H1 (cell line): ENCODE results near the gene DGCR6. TPM values are rescaled to one million over a fixed set of nuclear protein-coding genes. Genes with fewer than 3 reads are reported as not detected.
A peak's percentile ranks its signal among the peaks of the same experiment; 100 is the strongest.

Source experiments
- CTCF ChIA-PET: fragments of 300-600 bp; sonication (Branson Sonifier 250); formaldehyde crosslinking; loops from one replicate; lab custom pipeline; 2021; ENCODE audit not compliant: partially characterized antibody; lab: Charles Lee
- POLR2A ChIA-PET: fragments of 300-600 bp; sonication (Branson Sonifier 250); formaldehyde crosslinking; loops from one replicate; lab custom pipeline; 2021; ENCODE audit warnings: inconsistent platforms; ENCODE audit not compliant: partially characterized antibody; lab: Charles Lee
- DNase-seq, 2 experiments: peaks; one replicate each; pipeline versions ENCODE4 v3.0.0 to v3.0.0-alpha.2; 2010 to 2022; ENCODE audit warnings: low spot score in 2 of 2, low read depth in 1 of 2, mixed read lengths in 1 of 2
- FAIRE-seq: peaks from 2 replicates; lab custom pipeline; 2011; peaks lifted over from hg19 to GRCh38; lab: Jason Lieb, UNC
- H2AFZ ChIP-seq: 2 replicates; pipeline ENCODE4 v1.8.1; 2012; ENCODE audit warnings: low read length, inconsistent platforms
- H2AK5ac ChIP-seq: 2 replicates; pipeline ENCODE4 v1.6.1; 2013; ENCODE audit warnings: low read depth, low read length
- H2BK120ac ChIP-seq: replicated peaks from 2 replicates; pipeline ENCODE3; 2013; ENCODE audit warnings: low read depth, low read length, inconsistent platforms
- H2BK12ac ChIP-seq: 2 replicates; pipeline ENCODE4 v1.6.1; 2013; ENCODE audit warnings: low read depth, low read length
- H2BK15ac ChIP-seq: 2 replicates; pipeline ENCODE4 v1.6.1; 2013; ENCODE audit warnings: low read length
- H2BK20ac ChIP-seq: 2 replicates; pipeline ENCODE4 v1.6.1; 2013; ENCODE audit warnings: low read length
- H2BK5ac ChIP-seq: 2 replicates; pipeline ENCODE4 v1.6.1; 2013; ENCODE audit warnings: low read depth, low read length
- H3K14ac ChIP-seq: 2 replicates; pipeline ENCODE4 v1.6.1; 2013; ENCODE audit warnings: inconsistent platforms; ENCODE audit not compliant: insufficient read length
- H3K18ac ChIP-seq: 2 replicates; pipeline ENCODE4 v1.6.1; 2013; ENCODE audit warnings: low read length; ENCODE audit errors: extremely low read depth
- H3K23ac ChIP-seq: 2 replicates; pipeline ENCODE4 v1.6.1; 2013; ENCODE audit warnings: inconsistent platforms; ENCODE audit not compliant: insufficient read length
- H3K23me2 ChIP-seq: 2 replicates; pipeline ENCODE4 v1.6.1; 2013; ENCODE audit warnings: low read depth, low read length
- H3K27ac ChIP-seq: 2 replicates; pipeline ENCODE4 v1.6.1; 2011; ENCODE audit warnings: low read depth, low read length, inconsistent platforms
- H3K27me3 ChIP-seq, 4 experiments: replicated peaks in 1 of 4; 1 replicate in 1 of 4; 2 replicates in 3 of 4; pipeline versions ENCODE4 v1.6.1 to v1.8.1; 2011 to 2013; ENCODE audit warnings: low read length in 3 of 4, mild to moderate bottlenecking in 3 of 4, inconsistent platforms in 2 of 4, mixed read lengths in 2 of 4, moderate library complexity in 1 of 4; ENCODE audit not compliant: control insufficient read depth in 3 of 4, insufficient read depth in 3 of 4; ENCODE audit errors: extremely low read depth in 1 of 4
- H3K36me3 ChIP-seq, 4 experiments: 2 replicates each; pipeline versions ENCODE4 v1.6.1 to v1.8.1; 2011 to 2013; ENCODE audit warnings: mild to moderate bottlenecking in 4 of 4, low read length in 3 of 4, moderate library complexity in 2 of 4, control low read depth in 1 of 4, inconsistent platforms in 1 of 4; ENCODE audit not compliant: insufficient read depth in 4 of 4, control insufficient read depth in 2 of 4
- H3K4ac ChIP-seq: replicated peaks from 2 replicates; pipeline ENCODE3; 2013; ENCODE audit warnings: low read length, low read depth, mixed read lengths, inconsistent platforms; ENCODE audit not compliant: insufficient read length
- H3K4me1 ChIP-seq, 4 experiments: replicated peaks in 1 of 4; 1 replicate in 1 of 4; 2 replicates in 3 of 4; pipeline versions ENCODE4 v1.6.1 to v1.8.1; 2011 to 2013; ENCODE audit warnings: low read length in 3 of 4, inconsistent platforms in 2 of 4, mixed read lengths in 1 of 4; ENCODE audit not compliant: insufficient read depth in 4 of 4, control insufficient read depth in 3 of 4
- H3K4me2 ChIP-seq, 2 experiments: 2 replicates each; pipeline versions ENCODE4 v1.6.1 to v1.8.1; 2011 to 2013; ENCODE audit warnings: low read depth in 2 of 2, low read length in 2 of 2, control low read depth in 1 of 2, inconsistent platforms in 1 of 2, mild to moderate bottlenecking in 1 of 2; ENCODE audit not compliant: insufficient read depth in 1 of 2
- H3K4me3 ChIP-seq, 4 experiments: fragments of 200-600, 300-600 bp in 1 of 4; sonication (generic), shearing (Covaris generic), sonication (Bioruptor Twin) in 1 of 4; 2 replicates each; pipeline versions ENCODE4 v1.5.1 to v1.8.1; 2011 to 2016; ENCODE audit warnings: low read length in 4 of 4, low read depth in 3 of 4, control low read depth in 2 of 4, inconsistent platforms in 2 of 4, mild to moderate bottlenecking in 2 of 4, mixed read lengths in 1 of 4, moderate library complexity in 1 of 4; ENCODE audit not compliant: insufficient read depth in 2 of 4; ENCODE audit errors: extremely low read depth in 1 of 4
- H3K56ac ChIP-seq: replicated peaks from 2 replicates; pipeline ENCODE3; 2013; ENCODE audit warnings: low read depth, mild to moderate bottlenecking, mixed read lengths, low read length, inconsistent platforms; ENCODE audit not compliant: insufficient read length
- H3K79me1 ChIP-seq: 2 replicates; pipeline ENCODE4 v1.6.1; 2013; ENCODE audit warnings: low read depth, low read length, control low read depth
- H3K79me2 ChIP-seq, 2 experiments: 2 replicates each; pipeline versions ENCODE4 v1.6.1 to v1.8.1; 2012 to 2013; ENCODE audit warnings: low read length in 2 of 2, mild to moderate bottlenecking in 2 of 2, inconsistent platforms in 1 of 2; ENCODE audit not compliant: insufficient read depth in 2 of 2, control insufficient read depth in 1 of 2
- H3K9ac ChIP-seq, 4 experiments: replicated peaks in 1 of 4; 1 replicate in 1 of 4; 2 replicates in 3 of 4; pipeline versions ENCODE4 v1.6.1 to v1.8.1; 2011 to 2013; ENCODE audit warnings: low read depth in 3 of 4, low read length in 3 of 4, control low read depth in 2 of 4, mild to moderate bottlenecking in 2 of 4, moderate library complexity in 2 of 4, inconsistent platforms in 1 of 4; ENCODE audit errors: extremely low read depth in 1 of 4
- H3K9me3 ChIP-seq, 2 experiments: 2 replicates each; pipeline versions ENCODE4 v1.6.1 to v1.8.1; 2012 to 2013; ENCODE audit warnings: mild to moderate bottlenecking in 2 of 2, moderate library complexity in 2 of 2, control low read depth in 1 of 2, inconsistent platforms in 1 of 2, low read depth in 1 of 2, low read length in 1 of 2, mixed read lengths in 1 of 2; ENCODE audit not compliant: insufficient read depth in 2 of 2
- H4K20me1 ChIP-seq, 2 experiments: replicated peaks in 1 of 2; 2 replicates each; pipeline versions ENCODE3 to v1.8.1; 2011 to 2013; ENCODE audit warnings: inconsistent platforms in 2 of 2, low read length in 2 of 2, mild to moderate bottlenecking in 1 of 2; ENCODE audit not compliant: insufficient read depth in 2 of 2, control insufficient read depth in 1 of 2
- H4K5ac ChIP-seq: 2 replicates; pipeline ENCODE4 v1.6.1; 2013; ENCODE audit warnings: low read length, low read depth, mixed read lengths, inconsistent platforms; ENCODE audit not compliant: insufficient read length
- H4K8ac ChIP-seq: 2 replicates; pipeline ENCODE4 v1.8.0; 2013; ENCODE audit warnings: mild to moderate bottlenecking, moderate library complexity, low read length, inconsistent platforms; ENCODE audit not compliant: insufficient read depth; ENCODE audit errors: extremely low read depth
- H4K91ac ChIP-seq: replicated peaks from 2 replicates; pipeline ENCODE3; 2013; ENCODE audit warnings: low read length, mixed read lengths, inconsistent platforms; ENCODE audit not compliant: insufficient read length
- ASH2L ChIP-seq: fragments of 200-600, 300-600 bp; sonication (generic); IDR thresholded peaks from one replicate; pipeline ENCODE4 v1.7.1; 2017; ENCODE audit warnings: low read length
- BCL11A ChIP-seq, 2 experiments: IDR thresholded peaks; one replicate each; pipeline ENCODE4 v1.6.1; 2011; ENCODE audit warnings: low read depth in 2 of 2, low read length in 2 of 2, mild to moderate bottlenecking in 2 of 2
- CBX5 ChIP-seq: fragments of 300-800, 300-1000 bp; sonication (generic); IDR thresholded peaks from 2 replicates; pipeline ENCODE4 v1.7.1; 2016; ENCODE audit warnings: antibody characterized with exemption, low read length, low read depth
- CHD2 ChIP-seq: IDR thresholded peaks from 2 replicates; pipeline ENCODE4 v1.6.1; 2012; ENCODE audit warnings: low read length, improper control_type of control experiment
- CREB1 ChIP-seq: IDR thresholded peaks from 2 replicates; pipeline ENCODE4 v1.6.1; 2012; ENCODE audit warnings: inconsistent platforms
- FOSL1 ChIP-seq: IDR thresholded peaks from 2 replicates; pipeline ENCODE4 v1.6.1; 2011; ENCODE audit warnings: mild to moderate bottlenecking, low read depth, low read length, moderate library complexity; ENCODE audit not compliant: insufficient read depth
- GTF2F1 ChIP-seq: IDR thresholded peaks from 2 replicates; pipeline ENCODE4 v1.6.1; 2012; ENCODE audit warnings: low read depth, low read length, improper control_type of control experiment, borderline replicate concordance
- HDAC6 ChIP-seq: IDR thresholded peaks from one replicate; pipeline ENCODE4 v1.7.1; 2012; ENCODE audit warnings: low read depth, mild to moderate bottlenecking, inconsistent platforms, low read length, moderate library complexity
- JUN ChIP-seq: IDR thresholded peaks from 2 replicates; pipeline ENCODE4 v1.6.1; 2011; ENCODE audit warnings: low read depth, mild to moderate bottlenecking, improper control_type of control experiment, low read length
- KDM5A ChIP-seq: fragments of 200-600 bp; IDR thresholded peaks from 2 replicates; pipeline ENCODE4 v1.7.1; 2012; ENCODE audit warnings: mild to moderate bottlenecking, low read length, inconsistent platforms, mixed read lengths
- PHF8 ChIP-seq: fragments of 200-600 bp; sonication (generic); conservative IDR thresholded peaks from 2 replicates; pipeline ENCODE4 v1.7.1; 2012; ENCODE audit warnings: low read depth, mild to moderate bottlenecking, inconsistent platforms, low read length, moderate library complexity
- RFX5 ChIP-seq: IDR thresholded peaks from 2 replicates; pipeline ENCODE4 v1.6.1; 2011; ENCODE audit warnings: low read depth, low read length, improper control_type of control experiment, borderline replicate concordance
- SUZ12 ChIP-seq: fragments of 200-600 bp; sonication (generic); IDR thresholded peaks from 2 replicates; pipeline ENCODE4 v1.6.1; 2012; ENCODE audit warnings: mild to moderate bottlenecking, inconsistent platforms, low read length, moderate library complexity, mixed read lengths
- TEAD4 ChIP-seq: IDR thresholded peaks from 2 replicates; pipeline ENCODE4 v1.6.1; 2012; ENCODE audit warnings: low read depth, low read length, inconsistent platforms, mixed read lengths
- WGBS, 2 experiments: shearing (Covaris generic) in 1 of 2; methylation state at CpG; one replicate each; pipeline versions ENCODE4 v1.1.6 to v1.1.7; 2013 to 2015; ENCODE audit warnings: low lambda C conversion rate in 2 of 2, mixed read lengths in 2 of 2, inconsistent platforms in 1 of 2, low coverage in 1 of 2, missing lambda C conversion rate in 1 of 2; ENCODE audit not compliant: insufficient replicate concordance in 2 of 2, insufficient coverage in 1 of 2, insufficient read length in 1 of 2; ENCODE audit errors: extremely low coverage in 1 of 2, missing lambda C conversion rate in 1 of 2; 5-methylcytosine and 5-hydroxymethylcytosine counted together
- polyA plus RNA-seq, 7 experiments: library from polyadenylated mRNA; depleted of rRNA in 3 of 7; stranded (reverse) in 5 of 7; unstranded in 2 of 7; fragments of >200 nt in 5 of 7; fragments of 200-250 nt in 2 of 7; gene quantifications; 1 replicate in 5 of 7; 2 replicates in 1 of 7; 4 replicates in 1 of 7; pipeline versions ENCODE4 v1.2.1 to v1.2.3, GENCODE V29; 2011 to 2013; ENCODE audit warnings: missing spikeins in 2 of 7, mixed read lengths in 2 of 7
- total RNA-seq: library from RNA; stranded (reverse); fragmentation: NEBNext Ultra II Directional; extraction: Animal tissue kit (Norgen Biotek cat#: 25700); gene quantifications from 2 replicates; pipeline ENCODE4 v1.2.1, GENCODE V29; 2021
- TF ChIP-seq, protein P1 (sequence below): IDR thresholded peaks from 2 replicates; pipeline ENCODE4 v1.6.1; 2012; ENCODE audit warnings: inconsistent platforms

DGCR6 gene
- total and polyA plus RNA-seq, 2 of the 8 experiments (the other 6 are each of a cell fraction or from before 2014, with no cell fraction given): 0.82 to 1.7 TPM

- no peak overlapping the region for H2BK15ac ChIP-seq
- CTCF ChIA-PET: interaction anchor here (0.6 to 4.4 kb wide), 10 partner anchors 8 to 91 kb away, joined by 3 to 17 read pairs (median 4); partner anchors contain the start of gene PRODH
- H3K23me2 ChIP-seq: no peaks in the 10 kb centered on the region
- no peak overlapping the region for H3K14ac ChIP-seq
- no peak overlapping the region for H4K5ac ChIP-seq
- no peaks in the 10 kb centered on the region for H3K27me3 ChIP-seq
- no peak overlapping the region for H2BK5ac ChIP-seq
- H4K91ac ChIP-seq: no peak overlapping the region
- H3K79me2 ChIP-seq: no peaks in the 10 kb centered on the region
- no peaks in the 10 kb centered on the region for H4K20me1 ChIP-seq
- H3K23ac ChIP-seq: no peak overlapping the region
- H3K27ac ChIP-seq: no peak overlapping the region
- H3K56ac ChIP-seq: no peak overlapping the region
- H3K4me1 ChIP-seq: no peaks in the 10 kb centered on the region
- no peak overlapping the region for H2BK20ac ChIP-seq
- no peak overlapping the region for H2BK12ac ChIP-seq
- H3K79me1 ChIP-seq: no peaks in the 10 kb centered on the region
- H4K8ac ChIP-seq: no peak overlapping the region
- H3K9ac ChIP-seq: no peak overlapping the region
- H2AFZ ChIP-seq: no peak overlapping the region
- H3K9me3 ChIP-seq: no peaks in the 10 kb centered on the region
- no peak overlapping the region for H3K18ac ChIP-seq
- DNase-seq: no peak
- peak; percentile 85 for FAIRE-seq
- POLR2A ChIA-PET: interaction anchor here (1.4 to 2.5 kb wide), 3 partner anchors 23 to 31 kb away, joined by 4 to 22 read pairs (median 5); partner anchors contain the start of gene PRODH
- H3K4me3 ChIP-seq: no peak overlapping the region
- H3K4me2 ChIP-seq: no peak overlapping the region
- no CpG with 5 or more reads among the region's 13 CpGs for WGBS, 2 experiments
- no peak overlapping the region for H2AK5ac ChIP-seq
- H2BK120ac ChIP-seq: no peak overlapping the region
- no peaks in the 10 kb centered on the region for H3K36me3 ChIP-seq
- H3K4ac ChIP-seq: no peak overlapping the region
- TF ChIP-seq PHF8 (no peak), ASH2L (no peak), JUN (no peak), CBX5 (no peak), KDM5A (no peak), SUZ12 (no peak), GTF2F1 (no peak), RFX5 (no peak), HDAC6 (no peak), TEAD4 (no peak), BCL11A (IDR thresholded peaks at IDR 0.05; ENCODE audit: low read depth in 2 of 2, low read length in 2 of 2) (no peak), CREB1 (no peak), CHD2 (no peak), FOSL1 (no peak)
- TF ChIP-seq, protein P1, sequence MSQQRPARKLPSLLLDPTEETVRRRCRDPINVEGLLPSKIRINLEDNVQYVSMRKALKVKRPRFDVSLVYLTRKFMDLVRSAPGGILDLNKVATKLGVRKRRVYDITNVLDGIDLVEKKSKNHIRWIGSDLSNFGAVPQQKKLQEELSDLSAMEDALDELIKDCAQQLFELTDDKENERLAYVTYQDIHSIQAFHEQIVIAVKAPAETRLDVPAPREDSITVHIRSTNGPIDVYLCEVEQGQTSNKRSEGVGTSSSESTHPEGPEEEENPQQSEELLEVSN: no peak
These were observed 776 bp downstream of the DGCR6 start for GRCh38 chr22:18906896-18907295.
